HL-60 (cell line): ENCODE measurements around the gene TMEM163.

Experiments
- DNase-seq, 2 experiments: peaks; one replicate each; pipeline ENCODE4 v3.0.0-alpha.2; 2010 to 2020; ENCODE audit warnings: low read depth in 1 of 2, low spot score in 1 of 2
- H3K27ac ChIP-seq: fragments of 250-450 bp; sonication (Bioruptor Pico); replicated peaks from 2 replicates; pipeline ENCODE4 v1.5.1; 2020; ENCODE audit warnings: mild to moderate bottlenecking, moderate library complexity
- H3K27me3 ChIP-seq: fragments of 250-450 bp; sonication (Bioruptor Pico); 2 replicates; pipeline ENCODE4 v1.5.1; 2021; ENCODE audit warnings: mild to moderate bottlenecking, moderate library complexity; ENCODE audit not compliant: insufficient read depth, poor library complexity, severe bottlenecking
- H3K4me3 ChIP-seq: replicated peaks from 2 replicates; pipeline ENCODE4 v1.5.1; 2011; ENCODE audit warnings: mild to moderate bottlenecking, control low read depth, low read length; ENCODE audit not compliant: insufficient read depth
- CTCF ChIP-seq: IDR thresholded peaks from one replicate; pipeline ENCODE4 v1.5.1; 2011; ENCODE audit warnings: low read length, control low read depth, inconsistent platforms; ENCODE audit not compliant: insufficient read depth
- GABPA ChIP-seq: IDR thresholded peaks from 2 replicates; pipeline ENCODE4 v1.6.1; 2012; ENCODE audit warnings: low read depth
- POLR2AphosphoS5 ChIP-seq: IDR thresholded peaks from 2 replicates; pipeline ENCODE4 v1.6.1; 2012; ENCODE audit warnings: low read depth
- REST ChIP-seq: IDR thresholded peaks from 2 replicates; pipeline ENCODE4 v1.6.1; 2012; ENCODE audit warnings: low read depth; ENCODE audit not compliant: insufficient replicate concordance
- SPI1 ChIP-seq: IDR thresholded peaks from 2 replicates; pipeline ENCODE4 v1.6.1; 2012; ENCODE audit warnings: low read depth, mild to moderate bottlenecking, borderline replicate concordance

Gene TMEM163

GRCh38 chr2:134416018-134416417 lies 302.8 kb downstream of the TMEM163 start:
- Histone ChIP-seq H3K27me3 (no peaks in the 10 kb centered on the region), H3K27ac (no peak overlapping the region), H3K4me3 (no peak overlapping the region)
- TF ChIP-seq POLR2AphosphoS5 (no peak), GABPA (no peak), CTCF (no peak), REST (no peak), SPI1 (no peak)
- no peak for DNase-seq

GRCh38 chr2:134413912-134414311 lies 304.9 kb downstream of the TMEM163 start:
- H3K27ac ChIP-seq: no peak overlapping the region
- H3K27me3 ChIP-seq: no peaks in the 10 kb centered on the region
- no peak for DNase-seq
- no peak for TF ChIP-seq REST
- TF ChIP-seq SPI1: no peak
- TF ChIP-seq GABPA: no peak
- no peak for TF ChIP-seq POLR2AphosphoS5
- TF ChIP-seq CTCF: no peak
- no peak overlapping the region for H3K4me3 ChIP-seq

GRCh38 chr2:134413430-134413829 lies 305.4 kb downstream of the TMEM163 start:
- TF ChIP-seq GABPA (no peak), SPI1 (no peak), CTCF (no peak), REST (no peak), POLR2AphosphoS5 (no peak)
- no peak overlapping the region for H3K27ac ChIP-seq

More at GRCh38 chr2:134413430-134413829, 305.4 kb downstream of the TMEM163 start:
- DNase-seq: no peak
- H3K4me3 ChIP-seq: no peak overlapping the region
- H3K27me3 ChIP-seq: no peaks in the 10 kb centered on the region
